ENCODE data around the gene ANKS6. TPM values are rescaled to one million over a fixed set of nuclear protein-coding genes. Genes with fewer than 3 reads are reported as not detected.

ANKS6 gene
- total and polyA plus RNA-seq, 10 of the 15 experiments (the other 5 are each of a cell fraction or from before 2014, with no cell fraction given), result 2.0 to 16.2 (median 6.1) TPM

- H3K4me3 ChIP-seq, result no peak overlapping the region
- H2AFZ ChIP-seq (ENCODE audit: control insufficient read depth, low read depth, low read length), result no peak overlapping the region
- ATAC-seq, result no peak
- ChIA-PET CTCF (interaction anchor here (5.4 kb wide), 1 partner anchor 458 kb away, joined by 97 read pairs; no protein-coding TSS in a partner anchor), RAD21 (ENCODE audit: unreplicated experiment) (no interaction called here), POLR2A (no interaction called here), SMC1A (ENCODE audit: uncharacterized antibody, unreplicated experiment) (interaction anchor here (1.2 kb wide), 1 partner anchor 457 kb away, joined by 3 read pairs; no protein-coding TSS in a partner anchor)
- no peaks in the 10 kb centered on the region for H3K27me3 ChIP-seq (replicated peaks in 1 of 2; ENCODE audit: control insufficient read depth in 2 of 2, insufficient read depth in 2 of 2, low read length in 1 of 2)
- no peak overlapping the region for H3K9ac ChIP-seq (ENCODE audit: control insufficient read depth, insufficient read depth, low read length)
- no peaks in the 10 kb centered on the region for H3K79me2 ChIP-seq (ENCODE audit: control insufficient read depth, insufficient read depth, low read length)
- H3K27ac ChIP-seq (ENCODE audit: control insufficient read depth, insufficient read depth), result no peak overlapping the region
- no peak for TF ChIP-seq FOS (IDR thresholded peaks at IDR 0.05; ENCODE audit: borderline replicate concordance, extremely low read depth, insufficient read length)
- intact Hi-C loops (cut with micrococcal nuclease; ENCODE audit: unreplicated experiment), result no loop called here
- no peaks in the 10 kb centered on the region for H3K9me3 ChIP-seq (replicated peaks; ENCODE audit: control insufficient read depth, insufficient read depth, low read length)
- no peaks in the 10 kb centered on the region for H3K4me1 ChIP-seq (ENCODE audit: control insufficient read depth, insufficient read depth, low read length)
- in situ Hi-C loops (cut with MboI), result loop anchor here (5.0 to 10.0 kb wide), 2 partner anchors 238 to 455 kb away; no protein-coding TSS in a partner anchor
- no peaks in the 10 kb centered on the region for H4K20me1 ChIP-seq (ENCODE audit: control insufficient read depth, insufficient read depth)
- DNase-seq (ENCODE audit: low read depth, low spot score), result no peak
- FAIRE-seq, result no peak
- H3K4me2 ChIP-seq (ENCODE audit: control insufficient read depth, insufficient read depth), result no peak overlapping the region
- H3K36me3 ChIP-seq (ENCODE audit: control insufficient read depth in 2 of 2, insufficient read depth in 2 of 2, low read length in 1 of 2), result no peaks in the 10 kb centered on the region
- BruUV-seq (replicated peaks), result no TSS peak
- WGBS (ENCODE audit: insufficient coverage, insufficient replicate concordance, low lambda C conversion rate, missing lambda C conversion rate), result 56% methylated on average over 13 of the region's 13 CpGs
Observed at GRCh38 chr9:98772364-98773155, 23.8 kb downstream of the ANKS6 start.

DNA sequence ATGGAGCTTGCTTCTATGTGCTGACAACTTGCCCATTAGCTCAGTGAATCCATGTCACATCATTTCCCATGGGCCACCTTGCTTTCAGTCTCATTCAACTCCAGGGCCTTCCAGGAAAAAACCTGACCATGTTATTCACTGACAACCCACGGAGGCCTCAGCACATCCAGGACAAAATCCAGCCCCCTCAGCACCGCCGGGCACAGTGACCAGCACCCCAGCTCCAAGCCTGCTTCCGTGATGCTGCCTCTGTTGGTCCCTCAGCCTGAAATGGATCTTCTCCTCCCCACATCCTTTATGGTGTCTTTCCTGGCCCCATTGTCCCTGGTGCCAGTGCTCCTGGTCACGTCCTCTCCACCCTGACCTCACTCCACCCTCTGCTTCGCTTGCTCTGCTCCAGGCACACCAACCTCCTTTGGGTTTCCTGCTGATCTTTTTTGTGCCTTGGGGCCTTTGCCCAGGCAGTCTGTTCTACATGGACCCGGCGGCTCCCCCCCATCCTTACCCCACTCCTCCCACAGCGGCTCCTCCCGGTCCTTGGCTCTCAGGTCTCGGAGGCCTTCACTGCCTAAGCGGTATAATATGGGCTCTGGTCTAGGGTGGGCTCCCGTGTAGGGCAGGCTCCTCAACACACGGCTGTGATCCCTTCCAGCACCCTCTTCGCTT is 25.0 kb downstream of the ANKS6 start:
- H3K27me3 ChIP-seq (replicated peaks in 1 of 2; ENCODE audit: control insufficient read depth in 2 of 2, insufficient read depth in 2 of 2, low read length in 1 of 2), result no peaks in the 10 kb centered on the region
- no peaks in the 10 kb centered on the region for H3K9me3 ChIP-seq (replicated peaks; ENCODE audit: control insufficient read depth, insufficient read depth, low read length)
- H3K79me2 ChIP-seq (ENCODE audit: control insufficient read depth, insufficient read depth, low read length), result no peaks in the 10 kb centered on the region
- intact Hi-C loops (cut with micrococcal nuclease; ENCODE audit: unreplicated experiment), result no loop called here
- no peaks in the 10 kb centered on the region for H4K20me1 ChIP-seq (ENCODE audit: control insufficient read depth, insufficient read depth)
- H3K4me3 ChIP-seq, result no peak overlapping the region
- no peak for FAIRE-seq
- no peak for ATAC-seq
- BruUV-seq (replicated peaks), result no TSS peak
- in situ Hi-C loops (cut with MboI), result loop anchor here (5.0 to 10.0 kb wide), 2 partner anchors 237 to 454 kb away; no protein-coding TSS in a partner anchor
- H2AFZ ChIP-seq (ENCODE audit: control insufficient read depth, low read depth, low read length), result no peak overlapping the region
- DNase-seq (ENCODE audit: low read depth, low spot score), result no peak
- no peak overlapping the region for H3K27ac ChIP-seq (ENCODE audit: control insufficient read depth, insufficient read depth)
- no peaks in the 10 kb centered on the region for H3K4me1 ChIP-seq (ENCODE audit: control insufficient read depth, insufficient read depth, low read length)
- ChIA-PET POLR2A (interaction anchor here (0.5 kb wide), 1 partner anchor 15 kb away, joined by 5 read pairs; no protein-coding TSS in a partner anchor), CTCF (interaction anchor here (1.1 kb wide), 1 partner anchor 23 kb away, joined by 4 read pairs; no protein-coding TSS in a partner anchor), SMC1A (ENCODE audit: uncharacterized antibody, unreplicated experiment) (interaction anchor here (0.6 to 1.2 kb wide), 2 partner anchors 455 to 776 kb away, joined by 3 read pairs; no protein-coding TSS in a partner anchor), RAD21 (ENCODE audit: unreplicated experiment) (no interaction called here)
- WGBS (ENCODE audit: insufficient coverage, insufficient replicate concordance, low lambda C conversion rate, missing lambda C conversion rate), result 64% methylated on average over 14 of the region's 15 CpGs
- H3K36me3 ChIP-seq (ENCODE audit: control insufficient read depth in 2 of 2, insufficient read depth in 2 of 2, low read length in 1 of 2), result no peaks in the 10 kb centered on the region
- H3K9ac ChIP-seq (ENCODE audit: control insufficient read depth, insufficient read depth, low read length), result no peak overlapping the region
- H3K4me2 ChIP-seq (ENCODE audit: control insufficient read depth, insufficient read depth), result no peak overlapping the region
- TF ChIP-seq STAT1 (conservative IDR thresholded peaks at IDR 0.05) (no peak), POU2F2 (IDR thresholded peaks at IDR 0.05; ENCODE audit: borderline replicate concordance, low read depth, low read length) (no peak), ELK1 (IDR thresholded peaks at IDR 0.05; ENCODE audit: low read depth, low read length) (no peak), IKZF1 (conservative IDR thresholded peaks at IDR 0.05) (no peak), PML (IDR thresholded peaks at IDR 0.05; ENCODE audit: low read length) (no peak), EGR1 (IDR thresholded peaks at IDR 0.05; ENCODE audit: borderline replicate concordance in 1 of 2, low read depth in 2 of 2, low read length in 2 of 2) (no peak), MEF2A (IDR thresholded peaks at IDR 0.05; ENCODE audit: insufficient read depth, low read depth, low read length) (no peak), CHD1 (IDR thresholded peaks at IDR 0.05; ENCODE audit: low read depth, low read length) (no peak), FOXM1 (IDR thresholded peaks at IDR 0.05; ENCODE audit: low read depth, low read length) (no peak)
- TF ChIP-seq, protein P1, sequence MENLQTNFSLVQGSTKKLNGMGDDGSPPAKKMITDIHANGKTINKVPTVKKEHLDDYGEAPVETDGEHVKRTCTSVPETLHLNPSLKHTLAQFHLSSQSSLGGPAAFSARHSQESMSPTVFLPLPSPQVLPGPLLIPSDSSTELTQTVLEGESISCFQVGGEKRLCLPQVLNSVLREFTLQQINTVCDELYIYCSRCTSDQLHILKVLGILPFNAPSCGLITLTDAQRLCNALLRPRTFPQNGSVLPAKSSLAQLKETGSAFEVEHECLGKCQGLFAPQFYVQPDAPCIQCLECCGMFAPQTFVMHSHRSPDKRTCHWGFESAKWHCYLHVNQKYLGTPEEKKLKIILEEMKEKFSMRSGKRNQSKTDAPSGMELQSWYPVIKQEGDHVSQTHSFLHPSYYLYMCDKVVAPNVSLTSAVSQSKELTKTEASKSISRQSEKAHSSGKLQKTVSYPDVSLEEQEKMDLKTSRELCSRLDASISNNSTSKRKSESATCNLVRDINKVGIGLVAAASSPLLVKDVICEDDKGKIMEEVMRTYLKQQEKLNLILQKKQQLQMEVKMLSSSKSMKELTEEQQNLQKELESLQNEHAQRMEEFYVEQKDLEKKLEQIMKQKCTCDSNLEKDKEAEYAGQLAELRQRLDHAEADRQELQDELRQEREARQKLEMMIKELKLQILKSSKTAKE (IDR thresholded peaks at IDR 0.05; ENCODE audit: low read depth, poor library complexity, severe bottlenecking), result no peak
